OCI-LY7 (cell line): ENCODE measurements around the gene TMEM239. TPM values are rescaled to one million over a fixed set of nuclear protein-coding genes. Genes with fewer than 3 reads are reported as not detected.

Experiments
- BruUV-seq: library from RNA; stranded (reverse); fragments of 400-500 nt; replicated peaks from 2 replicates; lab custom pipeline; 2021; lab: Mats Ljungman, UMichigan
- CTCF ChIA-PET: fragments of 300-600 bp; sonication (Branson Sonifier 250); formaldehyde crosslinking; loops from one replicate; lab custom pipeline; 2022; ENCODE audit warnings: antibody characterized with exemption; ENCODE audit not compliant: unreplicated experiment; lab: Charles Lee
- POLR2A ChIA-PET: fragments of 300-600 bp; sonication (Branson Sonifier 250); formaldehyde crosslinking; loops from one replicate; lab custom pipeline; 2022; ENCODE audit warnings: antibody characterized with exemption; lab: Charles Lee
- DNase-seq: peaks from one replicate; pipeline ENCODE4 v3.0.0-alpha.2; 2015; ENCODE audit warnings: low spot score
- H2AFZ ChIP-seq: fragments of 200-600 bp; sonication (generic), shearing (Covaris generic); 2 replicates; pipeline ENCODE4 v1.6.1; 2014; ENCODE audit warnings: mild to moderate bottlenecking, antibody characterized with exemption, low read length, moderate library complexity
- H3K27ac ChIP-seq: fragments of 200-600 bp; sonication (generic); 2 replicates; pipeline ENCODE4 v1.5.1; 2014; ENCODE audit warnings: mixed run types, low read depth, mild to moderate bottlenecking, moderate library complexity, low read length, inconsistent platforms; ENCODE audit not compliant: poor library complexity, severe bottlenecking
- H3K36me3 ChIP-seq: fragments of 200-600 bp; sonication (generic); 2 replicates; pipeline ENCODE4 v1.6.1; 2014; ENCODE audit warnings: mild to moderate bottlenecking, antibody characterized with exemption, low read length, moderate library complexity, mixed read lengths; ENCODE audit not compliant: insufficient read depth
- H3K4me1 ChIP-seq: fragments of 200-600 bp; sonication (generic); 2 replicates; pipeline ENCODE4 v1.5.1; 2014; ENCODE audit warnings: mild to moderate bottlenecking, low read length; ENCODE audit not compliant: insufficient read depth, poor library complexity, severe bottlenecking
- H3K4me2 ChIP-seq: fragments of 200-600 bp; sonication (generic); 2 replicates; pipeline ENCODE4 v1.6.1; 2014; ENCODE audit warnings: mild to moderate bottlenecking, low read length
- H3K4me3 ChIP-seq: fragments of 200-600 bp; sonication (generic); 2 replicates; pipeline ENCODE4 v1.5.1; 2014; ENCODE audit warnings: mild to moderate bottlenecking, low read depth, low read length; ENCODE audit not compliant: poor library complexity, severe bottlenecking
- H3K79me2 ChIP-seq: fragments of 200-600 bp; sonication (generic); 2 replicates; pipeline ENCODE4 v1.6.1; 2016; ENCODE audit warnings: low read depth, mild to moderate bottlenecking, low read length, moderate library complexity, mixed read lengths; ENCODE audit not compliant: insufficient read depth
- H3K9me2 ChIP-seq: fragments of 200-600 bp; sonication (generic); 2 replicates; pipeline ENCODE4 v1.6.1; 2016; ENCODE audit warnings: mild to moderate bottlenecking, low read length, mixed read lengths; ENCODE audit not compliant: insufficient read depth
- H3K9me3 ChIP-seq: fragments of 200-600 bp; sonication (generic); 2 replicates; pipeline ENCODE4 v1.6.1; 2014; ENCODE audit warnings: mild to moderate bottlenecking, mixed run types, low read length, mixed read lengths
- H4K20me1 ChIP-seq: fragments of 200-600 bp; sonication (generic); 2 replicates; pipeline ENCODE4 v1.6.1; 2014; ENCODE audit warnings: mild to moderate bottlenecking, antibody characterized with exemption, low read length, moderate library complexity, mixed read lengths; ENCODE audit not compliant: insufficient read depth
- CTCF ChIP-seq: fragments of 200-600 bp; sonication (generic); conservative IDR thresholded peaks from 2 replicates; pipeline ENCODE4 v1.5.1; 2014; ENCODE audit warnings: mild to moderate bottlenecking, antibody characterized with exemption, low read length, moderate library complexity, mixed read lengths
- EZH2phosphoT487 ChIP-seq: fragments of 200-600 bp; sonication (generic); IDR thresholded peaks from 2 replicates; pipeline ENCODE4 v1.6.1; 2018; ENCODE audit warnings: low read depth, borderline replicate concordance, mild to moderate bottlenecking, mixed run types, antibody characterized with exemption, low read length, moderate library complexity, mixed read lengths
- intact Hi-C: fragments of 100-400 bp; cut with micrococcal nuclease; formaldehyde crosslinking; loops from one replicate; pipeline ENCODE4 v1.10.0; 2022; ENCODE audit not compliant: unreplicated experiment
- total RNA-seq, 2 experiments: library from RNA; depleted of rRNA in 1 of 2; stranded (reverse); fragments of >200 nt in 1 of 2; shearing (Covaris generic) in 1 of 2; gene quantifications; 2 replicates each; pipeline ENCODE4 v1.2.3, GENCODE V29; 2014 to 2022

Gene TMEM239
- total RNA-seq, 2 experiments from 2014 or later: not detected

GRCh38 chr20:2820896-2821869 is 5.0 kb downstream of the TMEM239 start:
- H3K9me3 ChIP-seq: no peaks in the 10 kb centered on the region

DNA sequence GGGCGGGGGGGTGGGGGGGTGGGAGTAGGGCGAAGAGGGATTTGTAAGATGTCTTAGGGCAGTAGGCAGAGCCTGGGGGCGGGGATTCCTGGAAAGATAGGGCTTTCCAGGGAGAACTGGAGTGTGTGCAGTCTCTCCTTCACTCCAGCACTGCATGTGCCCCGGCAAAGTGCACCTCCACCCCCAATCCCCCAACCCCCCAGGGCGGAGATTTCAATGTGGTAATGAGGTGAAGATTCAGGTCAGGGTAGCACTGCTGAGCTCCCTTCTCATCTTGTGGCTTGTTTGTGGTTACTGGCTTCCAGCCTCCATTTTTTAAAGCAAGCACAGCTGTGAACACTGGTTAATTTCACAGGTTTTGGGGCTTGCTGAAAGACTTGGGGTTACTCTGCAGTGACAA is 5.9 kb downstream of the TMEM239 start:
- DNase-seq: no peak
- ChIA-PET CTCF (no interaction called here), POLR2A (interaction anchor here (0.6 kb wide), 1 partner anchor 35 kb away, joined by 3 read pairs; no protein-coding TSS in a partner anchor)
- Histone ChIP-seq H3K4me2 (no peak overlapping the region), H3K36me3 (no peaks in the 10 kb centered on the region), H3K4me3 (no peak overlapping the region), H4K20me1 (no peaks in the 10 kb centered on the region), H3K27ac (no peak overlapping the region), H3K79me2 (no peaks in the 10 kb centered on the region), H3K4me1 (peaks cover 8% of the 10 kb centered on the region), H2AFZ (no peak overlapping the region), H3K9me2 (no peaks in the 10 kb centered on the region), H3K9me3 (0 out of 2 replicates have a peak, but pooled peaks cover 3% of the 10 kb centered on the region)
- TF ChIP-seq EZH2phosphoT487: no peak
- TF ChIP-seq CTCF: no peak
- no TSS peak for BruUV-seq
- intact Hi-C loops: no loop called here

More at GRCh38 chr20:2820896-2821869, 5.0 kb downstream of the TMEM239 start:
- H3K36me3 ChIP-seq: no peaks in the 10 kb centered on the region
- BruUV-seq: no TSS peak
- TF ChIP-seq CTCF: no peak
- TF ChIP-seq EZH2phosphoT487: no peak
- no peak overlapping the region for H3K4me3 ChIP-seq
- H3K27ac ChIP-seq: no peak overlapping the region
- H3K79me2 ChIP-seq: no peaks in the 10 kb centered on the region
- intact Hi-C loops: no loop called here
- H3K9me2 ChIP-seq: no peaks in the 10 kb centered on the region
- ChIA-PET POLR2A (interaction anchor here (0.6 kb wide), 1 partner anchor 36 kb away, joined by 3 read pairs; no protein-coding TSS in a partner anchor), CTCF (no interaction called here)
- H4K20me1 ChIP-seq: no peaks in the 10 kb centered on the region
- no peaks in the 10 kb centered on the region for H3K4me1 ChIP-seq
- no peak overlapping the region for H3K4me2 ChIP-seq
- DNase-seq: no peak
- H2AFZ ChIP-seq: no peak overlapping the region

GRCh38 chr20:2825761-2826160 is 9.6 kb downstream of the TMEM239 start:
- no peak for TF ChIP-seq CTCF
- no peak for TF ChIP-seq EZH2phosphoT487
- Histone ChIP-seq H3K27ac (no peak overlapping the region), H3K4me3 (no peak overlapping the region), H2AFZ (no peak overlapping the region), H3K36me3 (no peaks in the 10 kb centered on the region), H3K4me1 (peaks cover 8% of the 10 kb centered on the region), H3K79me2 (no peaks in the 10 kb centered on the region), H3K9me2 (no peaks in the 10 kb centered on the region), H3K9me3 (0 out of 2 replicates have a peak, but pooled peaks cover 5% of the 10 kb centered on the region), H4K20me1 (no peaks in the 10 kb centered on the region), H3K4me2 (no peak overlapping the region)
- ChIA-PET POLR2A (no interaction called here), CTCF (no interaction called here)
- intact Hi-C loops: no loop called here
- no TSS peak for BruUV-seq
- no peak for DNase-seq
